Esophagus muscularis mucosa (tissue), 4 donors: ENCODE measurements around the gene AP2B1. TPM values are rescaled to one million over a fixed set of nuclear protein-coding genes. Genes with fewer than 3 reads are reported as not detected.

Experiments used
- DNase-seq: peaks from one replicate; pipeline ENCODE4 v3.0.0-alpha.2; 2017; ENCODE audit errors: extremely low spot score
- H3K27ac ChIP-seq, 4 donors: fragments of 200-600 bp; sonication (generic); replicated peaks in 1 of 4; 1 replicate in 3 of 4; 2 replicates in 1 of 4; pipeline ENCODE4 v1.5.1; 2016 to 2019; ENCODE audit warnings: mild to moderate bottlenecking in 1 of 4
- H3K27me3 ChIP-seq, 4 donors: fragments of 200-600 bp; sonication (generic); one replicate each; pipeline versions ENCODE4 v1.5.1 to v1.6.0; 2016 to 2019
- H3K36me3 ChIP-seq, 4 donors: fragments of 200-600 bp; sonication (generic); one replicate each; pipeline ENCODE4 v1.5.1; 2016 to 2019
- H3K4me1 ChIP-seq, 4 donors: fragments of 200-600 bp; sonication (generic); one replicate each; pipeline ENCODE4 v1.5.1; 2016 to 2019
- H3K4me3 ChIP-seq, 4 donors: fragments of 200-600 bp; sonication (generic); 1 replicate in 2 of 4; 2 replicates in 2 of 4; pipeline ENCODE4 v1.5.1; 2016 to 2019; ENCODE audit warnings: mild to moderate bottlenecking in 4 of 4, moderate library complexity in 1 of 4
- H3K9me3 ChIP-seq, 4 donors: fragments of 200-600 bp; sonication (generic); 1 replicate in 3 of 4; 2 replicates in 1 of 4; pipeline ENCODE4 v1.5.1; 2016 to 2019
- CTCF ChIP-seq, 3 experiments: fragments of 200-600 bp in 2 of 3; fragments of 450-650 bp in 1 of 3; sonication (generic) in 2 of 3; IDR thresholded peaks; one replicate each; pipeline ENCODE4 v1.5.1; 2017 to 2019; ENCODE audit warnings: antibody characterized with exemption in 3 of 3, mild to moderate bottlenecking in 2 of 3, moderate library complexity in 1 of 3
- EP300 ChIP-seq: sonication (generic); formaldehyde crosslinking; IDR thresholded peaks from one replicate; pipeline ENCODE4 v1.6.1; 2017; ENCODE audit warnings: antibody characterized with exemption
- POLR2A ChIP-seq: fragments of 450-650 bp; IDR thresholded peaks from one replicate; pipeline ENCODE4 v1.6.1; 2017; ENCODE audit warnings: antibody characterized with exemption, moderate library complexity, mild to moderate bottlenecking, low read depth
- POLR2AphosphoS5 ChIP-seq, 2 donors: sonication (generic); formaldehyde crosslinking; IDR thresholded peaks; one replicate each; pipeline ENCODE4 v1.6.1; 2017; ENCODE audit warnings: antibody characterized with exemption in 2 of 2
- WGBS: methylation state at CpG from one replicate; pipeline ENCODE4 v1.1.5; 2018; 5-methylcytosine and 5-hydroxymethylcytosine counted together
- intact Hi-C: fragments of 100-400 bp; cut with DNase I; formaldehyde crosslinking; loops from one replicate; pipeline ENCODE4 v1.15.1; 2023
- total RNA-seq, 4 donors: library from RNA; depleted of rRNA; stranded (reverse); fragments of >200 nt; gene quantifications; one replicate each; pipeline versions ENCODE4 v1.1.0 to v1.2.1, GENCODE V29; 2016

Gene AP2B1
- total RNA-seq, 4 donors from 2014 or later, result 108 to 276 (median 155) TPM

- intact Hi-C loops, result no loop called here
- WGBS, result 63% methylated on average over 5 of the region's 5 CpGs
- H3K9me3 ChIP-seq, result no peaks in the 10 kb centered on the region
- DNase-seq, result no peak
- no peaks in the 10 kb centered on the region for H3K27me3 ChIP-seq
- H3K27ac ChIP-seq, result peak overlapping the region; percentile 66 to 75 (median 66)
- peaks cover 28 to 70% (median 66%) of the 10 kb centered on the region in 4 donors for H3K4me1 ChIP-seq
- TF ChIP-seq CTCF (IDR thresholded peaks at IDR 0.05) (no peak), EP300 (no peak), POLR2AphosphoS5 (IDR thresholded peaks at IDR 0.05) (peak in 1 of 2 donors; percentile 4), POLR2A (no peak)
- peaks cover 19 to 64% (median 36%) of the 10 kb centered on the region in 4 donors for H3K36me3 ChIP-seq
- H3K4me3 ChIP-seq, result no peak overlapping the region
Observed at GRCh38 chr17:35726953-35727460, 139.9 kb downstream of the AP2B1 start.

DNA sequence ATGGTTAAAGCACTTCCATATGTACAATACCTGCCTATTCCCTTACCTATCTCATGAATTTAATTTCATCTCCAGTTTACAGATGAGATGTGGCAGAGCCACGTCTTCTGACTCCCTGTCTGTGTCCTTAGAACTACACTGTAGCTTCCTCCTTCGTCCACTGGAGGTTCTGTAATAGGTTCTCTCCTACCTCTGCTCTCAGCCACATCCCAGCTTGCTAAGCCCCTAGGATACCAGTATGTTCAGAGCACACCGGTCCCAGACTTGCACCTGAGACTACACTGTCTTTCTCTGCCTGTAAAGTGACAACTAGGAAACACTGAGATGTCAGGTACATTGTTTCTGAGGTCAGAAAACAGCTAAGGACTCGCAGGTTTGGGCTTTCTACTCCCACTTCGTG, 140.5 kb downstream of the AP2B1 start:
- Histone ChIP-seq H3K36me3 (peaks cover 19 to 58% (median 36%) of the 10 kb centered on the region in 4 donors), H3K27me3 (no peaks in the 10 kb centered on the region), H3K27ac (peak overlapping the region; percentile 66 to 75 (median 66)), H3K4me1 (peaks cover 28 to 77% (median 72%) of the 10 kb centered on the region in 4 donors), H3K4me3 (no peak overlapping the region), H3K9me3 (no peaks in the 10 kb centered on the region)
- 75% methylated on average over 5 of the region's 5 CpGs for WGBS
- no peak for DNase-seq
- intact Hi-C loops, result no loop called here
- no peak for TF ChIP-seq POLR2A

GRCh38 chr17:35728551-35728950, 141.4 kb downstream of the AP2B1 start:
- no peaks in the 10 kb centered on the region for H3K27me3 ChIP-seq
- no peak for DNase-seq
- intact Hi-C loops, result no loop called here
- H3K4me1 ChIP-seq, result peaks cover 28 to 85% (median 74%) of the 10 kb centered on the region in 4 donors
- H3K27ac ChIP-seq, result peak overlapping the region in 3 of 4 donors; percentile 22 to 75 (median 66)
- H3K9me3 ChIP-seq, result no peaks in the 10 kb centered on the region
- 50% methylated on average over 1 of the region's 3 CpGs for WGBS
- no peak overlapping the region for H3K4me3 ChIP-seq
- peaks cover 19 to 49% (median 28%) of the 10 kb centered on the region in 4 donors for H3K36me3 ChIP-seq
- TF ChIP-seq EP300, result no peak
- no peak for TF ChIP-seq POLR2AphosphoS5 (IDR thresholded peaks at IDR 0.05)
- TF ChIP-seq CTCF (IDR thresholded peaks at IDR 0.05), result no peak
- TF ChIP-seq POLR2A, result no peak

DNA sequence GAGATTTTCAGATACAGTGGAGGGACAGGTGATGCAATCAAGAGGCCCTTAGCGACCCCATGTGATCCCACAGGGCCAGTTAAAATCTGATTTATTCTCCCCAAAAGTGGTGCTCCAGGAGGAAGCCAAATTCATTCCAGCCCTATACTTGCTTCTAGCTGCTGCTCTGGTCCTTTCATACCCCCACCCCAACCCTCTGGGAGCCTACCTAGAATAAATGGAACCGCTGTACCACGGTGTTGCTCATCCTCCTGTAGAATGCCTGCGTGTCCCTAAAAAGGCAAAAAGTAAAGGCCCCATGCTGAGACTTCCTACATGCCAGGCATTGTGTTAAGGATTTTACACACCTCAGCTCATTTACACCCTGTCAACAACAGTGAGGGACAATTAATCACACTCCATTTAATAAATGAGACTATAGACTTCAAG, 142.3 kb downstream of the AP2B1 start:
- H3K27me3 ChIP-seq, result no peaks in the 10 kb centered on the region
- 74% methylated on average over 4 of the region's 4 CpGs for WGBS
- H3K4me1 ChIP-seq, result peaks cover 28 to 85% (median 74%) of the 10 kb centered on the region in 4 donors
- no peak overlapping the region for H3K27ac ChIP-seq
- no peak for TF ChIP-seq POLR2AphosphoS5 (IDR thresholded peaks at IDR 0.05)
- no peak for TF ChIP-seq EP300
- TF ChIP-seq CTCF (IDR thresholded peaks at IDR 0.05), result no peak
- TF ChIP-seq POLR2A, result no peak
- peaks cover 11 to 40% (median 19%) of the 10 kb centered on the region in 4 donors for H3K36me3 ChIP-seq
- no peak for DNase-seq
- no peaks in the 10 kb centered on the region for H3K9me3 ChIP-seq
- H3K4me3 ChIP-seq, result no peak overlapping the region
- intact Hi-C loops, result no loop called here

DNA sequence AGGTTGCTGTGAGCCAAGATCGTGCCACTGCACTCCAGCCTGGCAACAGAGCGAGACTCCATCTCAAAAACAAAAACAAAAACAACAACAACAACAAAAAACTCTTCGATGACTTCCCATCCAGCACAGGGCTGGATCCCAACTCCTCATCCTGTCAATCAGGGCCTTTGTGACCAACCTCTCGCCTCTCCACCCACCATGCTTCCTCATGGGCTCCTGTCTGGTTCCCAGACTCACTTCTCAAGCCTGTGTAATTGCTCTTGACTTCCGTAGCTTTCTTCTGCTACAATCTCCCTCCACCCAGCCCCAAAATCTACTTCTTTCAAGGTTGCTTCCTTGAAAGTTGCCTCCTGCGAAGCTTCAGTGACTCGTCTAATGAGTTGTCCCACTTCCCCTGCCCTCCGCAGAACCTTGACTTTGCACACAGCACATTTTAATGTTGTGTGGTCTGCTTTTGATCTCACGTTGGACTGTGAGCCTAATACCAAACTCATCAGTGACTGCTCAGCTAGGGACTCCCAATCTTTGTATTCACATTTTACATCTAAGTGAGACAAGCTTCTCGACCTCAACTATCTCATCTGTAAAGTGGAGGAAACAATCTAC, 143.4 kb downstream of the AP2B1 start:
- Histone ChIP-seq H3K4me1 (peaks cover 28 to 81% (median 71%) of the 10 kb centered on the region in 4 donors), H3K27ac (no peak overlapping the region), H3K9me3 (no peaks in the 10 kb centered on the region), H3K27me3 (no peaks in the 10 kb centered on the region), H3K4me3 (no peak overlapping the region), H3K36me3 (peaks cover 0 to 29% (median 8%) of the 10 kb centered on the region in 4 donors)
- TF ChIP-seq CTCF (IDR thresholded peaks at IDR 0.05) (no peak), POLR2AphosphoS5 (IDR thresholded peaks at IDR 0.05) (no peak), EP300 (no peak), POLR2A (no peak)
- 85% methylated on average over 10 of the region's 10 CpGs for WGBS
- intact Hi-C loops, result no loop called here
- DNase-seq, result no peak
